ENCODE measurements around the gene COBLL1. TPM values are rescaled to one million over a fixed set of nuclear protein-coding genes. Genes with fewer than 3 reads are reported as not detected.
A peak's percentile ranks its signal among the peaks of the same experiment; 100 is the strongest.

The COBLL1 gene
- total and polyA plus RNA-seq, 2 of the 4 experiments (the other 2 are of a cell fraction) = 0.79 to 1.1 TPM

- no peak overlapping the region for H3K18ac ChIP-seq (ENCODE audit: low read depth, low read length)
- ChIA-PET CTCF (interaction anchor here (0.9 kb wide), 1 partner anchor 24 kb away, joined by 3 read pairs; no protein-coding TSS in a partner anchor), POLR2A (ENCODE audit: unreplicated experiment) (no interaction called here)
- H2BK20ac ChIP-seq (ENCODE audit: low read depth, low read length) = no peak overlapping the region
- H3K79me1 ChIP-seq (ENCODE audit: low read depth in 1 of 2, low read length in 2 of 2) = no peaks in the 10 kb centered on the region
- H3K9me3 ChIP-seq (ENCODE audit: control insufficient read depth, insufficient read depth, low read length) = no peaks in the 10 kb centered on the region
- H3K4ac ChIP-seq (ENCODE audit: low read depth, low read length) = no peak overlapping the region
- H3K14ac ChIP-seq (replicated peaks; ENCODE audit: low read depth, low read length) = no peak overlapping the region
- H3K27me3 ChIP-seq (ENCODE audit: control insufficient read depth, insufficient read depth, low read length) = peaks cover 6% of the 10 kb centered on the region
- no TSS peak for BruUV-seq (replicated peaks)
- 0 out of 2 replicates have a peak, but pooled peaks cover 2% of the 10 kb centered on the region for H3K9me1 ChIP-seq (ENCODE audit: insufficient read depth, low read length)
- no peak overlapping the region for H3K9ac ChIP-seq (ENCODE audit: low read depth, low read length)
- no CpG with 5 or more reads among the region's 8 CpGs for WGBS, 2 experiments (ENCODE audit: extremely low coverage in 2 of 2, insufficient read length in 1 of 2)
- TF ChIP-seq RAD21 (IDR thresholded peaks at IDR 0.05; ENCODE audit: low read length) (no peak), POLR2A (IDR thresholded peaks at IDR 0.05; ENCODE audit: low read depth, low read length) (no peak), ELK1 (IDR thresholded peaks at IDR 0.05; ENCODE audit: borderline replicate concordance, low read depth, low read length) (no peak), CHD1 (IDR thresholded peaks at IDR 0.05; ENCODE audit: low read depth, low read length) (no peak), RCOR1 (IDR thresholded peaks at IDR 0.05; ENCODE audit: insufficient replicate concordance, low read length) (no peak), MAZ (IDR thresholded peaks at IDR 0.05; ENCODE audit: borderline replicate concordance, low read depth, low read length) (no peak), SMC3 (IDR thresholded peaks at IDR 0.05; ENCODE audit: low read depth, low read length) (no peak), BHLHE40 (IDR thresholded peaks at IDR 0.05; ENCODE audit: low read depth, low read length) (no peak), RFX5 (IDR thresholded peaks at IDR 0.05; ENCODE audit: low read depth, low read length) (no peak), CEBPB (IDR thresholded peaks at IDR 0.05; ENCODE audit: low read depth, low read length) (no peak), FOS (IDR thresholded peaks at IDR 0.05; ENCODE audit: low read depth, low read length) (no peak), MAFK (IDR thresholded peaks at IDR 0.05; ENCODE audit: low read depth, low read length) (no peak), NFE2L2 (IDR thresholded peaks at IDR 0.05; ENCODE audit: low read depth, low read length) (no peak), CTCF (conservative IDR thresholded peaks at IDR 0.05; ENCODE audit: low read depth, low read length) (no peak), USF2 (IDR thresholded peaks at IDR 0.05; ENCODE audit: low read depth, low read length) (no peak)
- H3K27ac ChIP-seq (ENCODE audit: insufficient read depth, low read length) = no peak overlapping the region
- dilution Hi-C loops (cut with HindIII; ENCODE audit: low sequenced_read_pairs, unreplicated experiment) (no loop called here), in situ Hi-C loops (cut with MboI; ENCODE audit: low sequenced_read_pairs) (no loop called here), intact Hi-C loops (cut with micrococcal nuclease) (loop anchor here (2.0 to 5.0 kb wide), 3 partner anchors 77 to 152 kb away; no protein-coding TSS in a partner anchor)
- H3K36me3 ChIP-seq (ENCODE audit: control insufficient read depth, insufficient read depth, low read length) = no peaks in the 10 kb centered on the region
- no peaks in the 10 kb centered on the region for H4K20me1 ChIP-seq (ENCODE audit: insufficient read depth, low read length)
- no peak overlapping the region for H2AK9ac ChIP-seq (replicated peaks; ENCODE audit: low read depth, low read length, poor library complexity)
- no peak overlapping the region for H2AK5ac ChIP-seq (ENCODE audit: low read depth, low read length)
- no peak overlapping the region for H3K23ac ChIP-seq (ENCODE audit: low read depth, low read length)
- no peak overlapping the region for H2BK15ac ChIP-seq (ENCODE audit: low read depth, low read length)
- H4K5ac ChIP-seq (ENCODE audit: low read depth, low read length) = no peak overlapping the region
- peak overlapping the region; percentile 75; the same call in 1 of the 2 replicates for H3K4me2 ChIP-seq (ENCODE audit: low read depth, low read length)
- H3K4me3 ChIP-seq (ENCODE audit: insufficient read depth, low read depth, low read length) = no peak overlapping the region
- H2BK120ac ChIP-seq (ENCODE audit: low read depth, low read length) = no peak overlapping the region
- no peak overlapping the region for H3K56ac ChIP-seq (ENCODE audit: extremely low read depth, insufficient read depth, low read length)
- H4K8ac ChIP-seq (ENCODE audit: low read depth in 2 of 2, low read length in 2 of 2) = no peak overlapping the region
- no peak overlapping the region for H2BK5ac ChIP-seq (ENCODE audit: low read depth, low read length, poor library complexity, severe bottlenecking)
- no peak overlapping the region for H4K91ac ChIP-seq (ENCODE audit: insufficient read depth, low read depth, low read length)
- H2AFZ ChIP-seq (replicated peaks; ENCODE audit: low read length, poor library complexity) = no peak overlapping the region
- DNase-seq (peak; percentile 18), ATAC-seq (ENCODE audit: low read depth) (no peak)
- no peaks in the 10 kb centered on the region for H3K4me1 ChIP-seq (ENCODE audit: control insufficient read depth, insufficient read depth, low read length)
These were observed 1.6 kb downstream of the COBLL1 start for GRCh38 chr2:164839914-164840457.
